GM18520 (cell line): ENCODE measurements around the gene MFAP4.

ENCODE experiments used
- ATAC-seq: cut with Tn5 transposase; IDR thresholded peaks from one replicate; pipeline ENCODE4 v1.9.1; 2021; ENCODE audit not compliant: unreplicated experiment

Gene MFAP4

DNA sequence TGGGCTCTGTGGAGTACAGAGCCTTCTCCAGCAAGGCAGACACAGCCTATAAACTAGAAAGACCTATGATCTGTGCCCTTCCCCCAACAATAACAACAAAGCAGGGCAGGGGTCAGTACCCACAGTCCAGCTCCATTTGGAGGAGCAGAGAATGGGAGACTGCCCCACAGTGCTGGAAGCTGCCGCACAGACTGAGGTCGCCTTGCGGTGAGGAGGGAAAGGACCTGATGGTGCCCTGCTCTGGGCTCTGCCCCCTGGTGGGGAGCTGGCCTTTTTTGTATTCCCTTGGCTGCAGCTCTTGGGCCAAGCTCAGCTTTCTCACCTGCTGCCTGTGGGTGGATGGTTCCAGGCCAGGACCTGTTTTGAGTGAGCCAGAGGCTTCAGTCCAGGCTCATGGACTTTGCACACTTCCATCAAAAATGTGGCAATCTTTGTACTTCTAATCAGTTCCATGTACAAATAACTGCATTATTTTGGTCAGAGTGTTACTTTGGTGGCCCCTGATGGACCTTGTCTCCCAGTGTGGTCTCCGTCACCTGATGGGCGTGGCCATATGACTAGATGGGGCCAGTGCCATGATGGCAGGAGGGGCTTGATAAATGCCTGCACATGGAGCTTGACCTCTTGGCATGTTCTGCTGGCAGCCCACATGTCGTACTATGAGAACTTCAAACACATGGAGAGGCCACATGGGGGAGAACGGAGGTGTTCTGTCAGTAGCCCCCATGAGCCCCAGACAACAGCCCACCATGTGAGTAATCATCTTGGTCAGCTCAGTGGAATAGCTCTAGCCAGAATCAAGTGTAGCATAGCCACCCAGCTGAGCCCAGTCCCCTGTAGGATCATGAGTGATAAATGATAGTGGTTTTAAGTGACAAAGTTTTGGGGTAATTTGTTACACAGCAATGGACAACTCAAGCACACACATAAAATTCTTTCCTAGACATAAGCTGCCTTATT, 48.7 kb downstream of the MFAP4 start:
- no peak for ATAC-seq

DNA sequence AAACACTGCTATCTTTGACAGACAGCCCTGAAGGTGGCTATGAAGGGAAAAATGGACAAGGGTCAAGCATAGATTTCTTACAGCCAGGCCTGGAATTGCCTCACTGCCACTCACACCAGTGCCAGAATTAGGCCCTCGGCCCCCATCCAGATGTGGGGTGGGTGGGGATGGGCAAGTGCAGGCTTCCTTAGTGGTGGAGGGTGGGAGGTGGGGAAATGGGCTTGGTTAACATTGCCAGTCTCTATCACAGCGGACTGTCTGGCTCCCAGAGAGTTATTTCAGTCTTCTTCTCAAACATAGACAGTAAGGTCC, 49.3 kb downstream of the MFAP4 start:
- ATAC-seq, result no peak

DNA sequence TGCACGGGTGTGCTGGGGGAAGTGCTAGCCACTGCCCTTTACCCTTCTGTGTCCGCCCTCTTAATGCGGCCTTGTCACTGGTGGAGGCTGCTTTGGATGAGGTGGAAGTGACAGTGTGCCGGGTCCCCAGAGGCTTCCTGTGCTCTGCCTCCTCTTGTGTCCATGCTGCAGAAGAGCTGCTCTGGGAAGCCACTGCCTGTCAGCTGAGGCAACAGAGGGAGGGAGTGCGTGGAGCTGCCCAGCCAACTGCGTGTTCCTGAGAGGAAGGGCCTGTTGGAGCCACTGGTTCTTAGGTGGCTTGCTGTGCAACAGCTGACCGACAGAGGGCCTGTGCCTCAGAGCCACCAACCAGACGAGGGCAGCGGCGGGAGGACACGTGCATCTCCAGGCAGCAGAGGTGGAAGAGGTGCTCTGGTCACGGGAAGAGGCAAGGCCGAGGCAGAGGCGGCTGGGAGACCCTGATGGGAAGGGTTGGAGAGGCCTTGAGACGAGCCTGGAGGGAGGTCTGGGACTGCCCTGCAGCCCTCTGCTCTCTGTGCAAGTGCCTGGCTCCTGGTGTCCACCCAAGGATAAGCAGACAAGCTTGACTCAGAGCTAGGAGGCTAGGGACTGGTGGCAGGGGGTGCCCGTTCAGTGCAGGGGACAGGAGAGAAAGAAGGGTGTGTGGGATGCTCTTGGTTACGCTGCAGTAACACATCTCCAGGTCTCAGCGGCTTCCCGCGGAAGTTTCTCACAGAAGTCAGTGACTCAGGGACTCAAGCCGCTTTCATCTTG, 49.9 kb downstream of the MFAP4 start:
- no peak for ATAC-seq

- no peak for ATAC-seq
Measured at GRCh38 chr17:19335951-19336631, 50.9 kb downstream of the MFAP4 start.

- no peak for ATAC-seq
Measured at GRCh38 chr17:19334331-19334730, 52.7 kb downstream of the MFAP4 start.

DNA sequence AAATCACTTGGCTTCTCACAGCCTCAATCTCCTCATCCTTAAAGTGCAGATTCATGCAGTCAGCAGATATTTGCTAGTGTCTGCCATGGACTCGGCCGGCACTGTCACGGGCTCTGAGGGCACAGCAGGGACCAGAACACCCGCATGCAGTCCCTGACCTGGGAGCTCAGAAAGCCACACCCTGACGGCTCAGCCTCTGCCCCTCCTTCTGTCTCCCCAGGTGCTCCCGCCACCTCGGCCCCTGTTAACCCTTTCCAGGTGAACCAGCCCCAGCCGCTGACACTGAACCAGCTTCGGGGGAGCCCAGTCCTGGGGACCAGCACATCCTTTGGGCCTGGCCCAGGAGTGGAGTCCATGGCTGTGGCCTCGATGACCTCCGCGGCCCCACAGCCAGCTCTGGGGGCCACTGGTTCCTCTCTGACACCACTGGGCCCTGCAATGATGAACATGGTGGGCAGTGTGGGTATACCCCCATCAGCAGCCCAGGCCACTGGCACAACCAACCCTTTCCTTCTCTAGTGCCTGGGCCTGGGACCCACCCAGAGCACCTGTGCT, 53.2 kb downstream of the MFAP4 start:
- no peak for ATAC-seq
